GM12892 (cell line): ENCODE measurements around the gene ATRN. TPM values are rescaled to one million over a fixed set of nuclear protein-coding genes. Genes with fewer than 3 reads are reported as not detected.
A peak's percentile ranks its signal among the peaks of the same experiment; 100 is the strongest.
"Not testable (repeated sequence)": the region's sequence is repeated elsewhere in the genome, so short reads cannot be mapped to it uniquely, and the experiment has no call there.

Experiments
- DNase-seq: peaks from one replicate; pipeline ENCODE4 v3.0.0; 2011; ENCODE audit not compliant: insufficient read length
- FAIRE-seq: peaks from 2 replicates; lab custom pipeline; 2011; peaks lifted over from hg19 to GRCh38; lab: Jason Lieb, UNC
- POLR2A ChIP-seq: IDR thresholded peaks from 2 replicates; pipeline ENCODE4 v1.6.1; 2011; ENCODE audit warnings: low read depth, low read length, control low read depth
- POLR2AphosphoS5 ChIP-seq: IDR thresholded peaks from 2 replicates; pipeline ENCODE4 v1.6.1; 2011; ENCODE audit warnings: low read depth, low read length, control low read depth
- TAF1 ChIP-seq: IDR thresholded peaks from 2 replicates; pipeline ENCODE4 v1.6.1; 2011; ENCODE audit warnings: low read depth, mild to moderate bottlenecking, control low read depth, low read length, borderline replicate concordance
- polyA plus RNA-seq: library from polyadenylated mRNA; unstranded; fragments of >200 nt; gene quantifications from one replicate; pipeline ENCODE4 v1.2.1, GENCODE V29; 2012; ENCODE audit warnings: missing spikeins, inconsistent platforms; ENCODE audit not compliant: missing spikeins

ATRN gene
- polyA plus RNA-seq: 4.9 TPM

DNA sequence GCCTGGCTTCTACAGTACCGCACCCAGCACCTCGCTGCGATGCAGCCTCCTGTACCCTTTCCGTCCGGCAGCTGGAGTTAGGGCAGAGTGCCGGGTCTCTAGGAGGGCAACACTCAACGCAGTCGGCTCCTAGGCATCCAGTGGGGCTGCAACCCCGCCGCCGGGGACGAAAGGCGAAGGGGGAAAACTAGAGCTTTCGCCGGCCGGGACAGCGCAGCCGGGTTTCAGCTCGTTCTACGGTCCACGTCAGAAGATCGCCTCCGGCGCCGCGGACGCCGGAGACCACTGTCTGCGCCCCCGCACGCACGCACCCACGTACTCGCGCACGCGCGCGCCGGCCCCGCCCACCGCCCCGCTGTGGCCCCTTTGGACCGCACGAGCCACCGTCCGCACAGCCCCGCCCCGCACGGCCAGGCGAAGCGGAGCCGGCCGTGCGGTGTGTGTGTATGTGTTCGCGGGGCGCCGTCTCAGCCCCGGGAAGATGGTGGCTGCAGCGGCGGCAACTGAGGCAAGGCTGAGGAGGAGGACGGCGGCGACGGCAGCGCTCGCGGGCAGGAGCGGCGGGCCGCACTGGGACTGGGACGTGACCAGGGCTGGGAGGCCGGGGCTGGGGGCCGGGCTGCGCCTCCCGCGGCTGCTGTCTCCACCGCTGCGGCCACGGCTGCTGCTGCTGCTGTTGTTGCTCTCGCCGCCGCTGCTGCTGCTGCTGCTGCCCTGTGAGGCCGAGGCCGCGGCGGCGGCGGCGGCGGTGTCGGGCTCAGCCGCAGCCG lies at the start of gene ATRN:
Gene ATRN (plus strand): TSS at position 392 of the 770 bp plus-strand sequence. CDS start 90 bp downstream, at position 482.
- TF ChIP-seq POLR2A: peak; percentile 80
- TF ChIP-seq TAF1: no peak; the same call in 1 of the 2 replicates
- TF ChIP-seq POLR2AphosphoS5: peak; percentile 71
- peak; percentile 100 for FAIRE-seq
- peak; percentile 91 for DNase-seq

DNA sequence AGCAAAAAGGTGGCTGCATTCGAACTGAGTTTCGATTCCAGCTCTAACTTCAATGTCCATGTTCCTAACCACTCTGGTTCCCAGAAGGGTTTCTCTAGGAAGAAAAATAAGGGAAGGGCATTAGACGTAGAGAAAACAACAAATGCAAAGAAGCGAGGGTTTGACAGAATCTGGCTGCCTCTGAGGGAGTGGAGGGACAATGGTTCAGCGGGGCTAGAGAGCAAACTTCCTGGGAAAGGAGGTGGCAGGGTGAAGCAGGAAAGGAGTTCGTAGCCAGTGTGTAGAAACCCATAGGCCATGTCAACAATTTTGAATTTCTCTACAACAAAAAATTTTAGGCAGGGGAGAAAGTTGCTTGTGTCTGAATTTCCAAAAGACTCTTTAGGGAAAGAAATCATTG lies 48.8 kb upstream of the ATRN start:
- FAIRE-seq (no peak), DNase-seq (no peak)
- TF ChIP-seq TAF1 (no peak), POLR2A (no peak)

DNA sequence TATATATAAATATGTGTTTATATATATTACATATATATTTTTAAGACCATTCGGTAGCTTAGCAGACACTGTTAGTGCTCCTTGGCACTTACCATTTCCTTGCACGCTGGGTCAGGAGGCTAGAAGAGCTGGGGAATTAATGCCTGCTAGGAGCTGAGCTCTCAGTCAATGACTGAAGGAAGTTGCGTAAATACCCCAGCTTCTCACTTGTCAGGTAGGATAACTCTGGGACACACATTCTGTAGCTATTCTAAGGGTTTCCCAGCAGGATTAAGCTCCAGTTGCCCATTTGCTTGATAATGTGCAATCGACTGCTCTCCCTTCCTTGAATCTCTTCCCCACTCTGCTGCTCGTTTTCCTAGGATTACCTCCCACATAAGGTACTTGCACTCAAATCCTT lies 47.7 kb upstream of the ATRN start:
- FAIRE-seq (no peak), DNase-seq (no peak)
- no peak for TF ChIP-seq POLR2AphosphoS5
- no peak for TF ChIP-seq TAF1
- no peak for TF ChIP-seq POLR2A

DNA sequence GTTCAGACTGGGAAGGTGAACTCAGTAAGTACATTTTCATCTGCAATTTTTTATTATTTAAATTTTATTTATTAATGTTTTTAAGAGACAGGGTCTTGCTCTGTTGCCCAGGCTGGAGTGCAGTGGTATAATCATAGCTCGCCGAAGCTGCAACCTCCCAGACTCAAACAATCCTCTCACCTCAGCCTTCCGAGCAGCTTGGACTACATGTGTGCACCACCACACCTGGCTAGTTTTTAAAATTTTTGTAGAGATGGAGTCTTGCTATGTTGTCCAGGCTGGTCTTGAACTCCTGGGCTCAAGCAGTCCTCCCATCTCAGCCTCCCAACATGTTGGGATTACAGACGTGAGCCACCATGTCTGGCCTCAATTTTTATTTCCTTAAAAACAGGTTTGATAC lies 44.1 kb upstream of the ATRN start:
- not testable (repeated sequence) for FAIRE-seq, DNase-seq

DNA sequence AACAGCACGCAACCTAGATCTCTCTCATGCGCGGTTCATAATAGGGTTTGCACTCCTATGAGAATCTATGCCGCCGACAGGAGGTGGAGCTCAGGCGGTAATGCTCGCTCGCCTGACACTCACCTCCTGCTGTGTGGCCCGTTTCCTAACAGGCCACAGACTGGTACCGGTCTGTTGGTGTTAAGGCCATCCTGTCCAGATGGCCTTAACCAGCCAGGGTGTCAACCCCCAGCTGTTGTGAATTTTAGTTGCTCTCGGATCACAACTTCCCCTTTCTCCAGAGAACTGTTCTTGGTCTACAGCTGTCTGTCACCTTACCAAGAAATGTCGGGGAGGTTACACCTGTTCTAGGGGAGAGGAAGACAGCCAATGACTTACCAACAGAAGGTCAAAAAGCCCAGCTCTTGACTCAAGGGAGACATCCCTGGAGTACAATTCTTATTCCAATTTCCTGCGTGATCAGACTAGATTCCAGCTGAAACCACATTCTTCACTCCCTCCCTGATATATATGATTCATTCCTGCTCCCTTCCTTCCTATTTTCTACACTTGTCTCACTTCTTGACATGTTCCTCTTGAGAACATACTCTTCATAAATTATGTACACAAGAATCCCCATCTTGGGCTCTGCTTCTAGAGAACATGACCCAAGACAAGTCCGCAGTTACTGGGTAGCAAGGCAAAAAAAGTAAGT lies 40.3 kb upstream of the ATRN start:
- TF ChIP-seq POLR2AphosphoS5: no peak
- no peak for TF ChIP-seq TAF1
- TF ChIP-seq POLR2A: no peak
- FAIRE-seq (peak; percentile 42), DNase-seq (peak; percentile 31)

DNA sequence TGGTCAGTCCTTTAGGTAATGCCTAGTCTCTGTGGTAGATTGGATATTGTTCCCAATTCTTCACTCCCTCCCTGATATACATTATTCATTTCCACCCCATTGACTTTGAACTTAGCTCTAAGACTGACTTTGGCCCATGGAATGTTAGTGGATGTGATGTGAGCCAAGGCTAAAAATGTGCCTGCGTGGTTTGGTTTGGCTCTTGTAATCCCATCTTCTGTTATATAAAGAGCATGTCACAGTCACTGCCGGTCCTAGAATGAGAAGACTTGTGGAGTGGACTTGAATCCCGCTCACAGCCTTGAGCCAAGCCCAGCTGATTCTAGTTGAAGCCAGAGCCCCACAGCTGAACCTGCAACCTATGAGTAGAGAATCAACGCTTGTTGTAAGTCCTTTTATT lies 39.7 kb upstream of the ATRN start:
- DNase-seq: no peak
- TF ChIP-seq POLR2A (no peak), TAF1 (no peak), POLR2AphosphoS5 (no peak)
- no peak for FAIRE-seq

DNA sequence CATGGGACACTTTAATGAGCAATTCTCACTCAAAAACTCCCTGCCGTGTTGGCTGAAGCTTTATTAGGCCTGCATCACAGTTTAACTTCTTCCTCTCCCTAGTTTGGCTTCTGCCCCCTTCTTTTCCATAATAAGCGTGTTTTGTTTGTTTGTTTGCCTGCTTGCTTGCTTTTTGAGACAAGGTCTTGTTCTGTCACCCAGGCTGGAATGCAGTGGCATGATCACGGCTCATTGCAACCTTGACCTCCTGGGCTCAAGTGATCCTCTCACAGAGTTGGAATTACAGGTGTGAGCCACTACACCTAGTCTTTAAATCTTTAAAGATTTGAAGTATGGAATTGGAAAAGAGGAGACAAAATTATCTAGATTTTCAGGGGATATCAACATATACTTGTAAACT lies 38.0 kb upstream of the ATRN start:
- TF ChIP-seq TAF1 (no peak), POLR2AphosphoS5 (no peak), POLR2A (no peak)
- FAIRE-seq (no peak), DNase-seq (no peak)

DNA sequence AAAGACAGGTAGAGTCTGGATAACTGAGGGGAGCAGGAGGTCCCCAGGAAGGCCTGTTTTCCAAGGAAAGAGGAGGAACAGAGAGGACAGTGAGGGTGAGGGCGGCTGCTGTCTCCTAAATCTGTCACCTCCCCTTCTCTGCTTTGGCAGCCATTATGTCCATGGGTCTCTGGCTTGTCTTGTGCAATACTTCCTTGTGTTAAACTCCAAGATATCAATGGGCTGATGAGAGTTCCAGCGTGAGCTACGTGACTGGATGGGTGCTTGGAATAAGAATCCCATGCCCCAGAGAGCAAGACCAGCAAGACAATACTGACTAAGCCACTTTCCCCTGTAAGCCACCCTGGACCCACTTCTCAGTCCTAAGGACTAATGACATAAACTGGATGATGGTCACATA lies 37.1 kb upstream of the ATRN start:
- TF ChIP-seq POLR2A (no peak), TAF1 (no peak), POLR2AphosphoS5 (no peak)
- no peak for FAIRE-seq

DNA sequence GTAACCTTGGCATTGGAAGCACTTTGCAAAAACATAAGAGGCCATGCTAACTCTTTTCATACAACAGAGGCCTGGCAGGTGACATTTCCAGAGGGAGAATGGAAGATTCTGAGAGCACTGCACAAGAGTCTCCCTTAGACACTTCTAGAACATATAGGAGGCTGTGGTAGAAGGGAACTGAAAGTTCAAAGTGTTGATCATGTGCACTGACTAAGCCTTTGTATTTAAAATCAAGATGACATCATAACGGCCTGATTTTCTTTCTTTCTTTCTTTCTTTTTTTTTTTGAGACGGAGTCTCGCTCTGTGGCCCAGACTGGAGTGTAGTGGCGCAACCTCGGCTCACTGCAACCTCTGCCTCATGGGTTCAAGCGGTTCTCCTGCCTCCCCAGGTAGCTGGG lies 36.6 kb upstream of the ATRN start:
- no peak for DNase-seq
- no peak for FAIRE-seq
- TF ChIP-seq POLR2AphosphoS5 (no peak), POLR2A (no peak), TAF1 (no peak)

More for the DNA sequence above, 37.1 kb upstream of the ATRN start:
- DNase-seq: no peak

DNA sequence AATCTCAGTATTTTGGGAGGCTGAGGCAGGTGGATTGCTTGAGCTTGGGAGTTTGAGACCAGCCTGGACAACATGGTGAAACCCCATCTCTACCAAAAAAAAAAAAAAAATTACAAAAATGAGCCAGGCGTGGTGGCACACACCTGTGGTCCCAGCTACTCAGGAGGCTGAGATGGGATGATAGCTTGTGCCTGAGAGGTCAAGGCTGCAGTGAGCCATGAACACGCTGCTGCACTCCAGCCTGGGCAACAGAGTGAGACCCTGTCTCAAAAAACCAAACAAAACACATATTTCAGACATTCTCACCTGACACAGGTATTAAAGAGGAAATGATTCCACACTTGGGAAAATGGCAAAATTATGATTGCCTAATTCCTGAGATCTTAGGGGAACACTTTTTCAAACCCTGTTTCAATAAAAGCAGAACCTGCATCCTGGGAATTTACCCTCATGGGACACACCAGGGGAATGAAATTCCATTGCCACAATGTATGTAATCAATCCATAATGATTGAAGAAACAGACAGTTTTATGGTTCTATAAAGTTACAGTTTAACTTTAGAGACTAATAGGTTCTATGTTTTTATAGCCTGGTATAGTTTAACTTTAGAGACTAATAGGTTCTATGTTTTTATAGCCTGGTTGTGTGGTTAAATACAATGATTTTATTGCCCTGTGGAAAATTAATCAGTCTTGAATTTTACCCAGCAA lies 33.8 kb upstream of the ATRN start:
- FAIRE-seq (no peak), DNase-seq (no peak)
- TF ChIP-seq TAF1 (no peak), POLR2A (no peak), POLR2AphosphoS5 (no peak)

DNA sequence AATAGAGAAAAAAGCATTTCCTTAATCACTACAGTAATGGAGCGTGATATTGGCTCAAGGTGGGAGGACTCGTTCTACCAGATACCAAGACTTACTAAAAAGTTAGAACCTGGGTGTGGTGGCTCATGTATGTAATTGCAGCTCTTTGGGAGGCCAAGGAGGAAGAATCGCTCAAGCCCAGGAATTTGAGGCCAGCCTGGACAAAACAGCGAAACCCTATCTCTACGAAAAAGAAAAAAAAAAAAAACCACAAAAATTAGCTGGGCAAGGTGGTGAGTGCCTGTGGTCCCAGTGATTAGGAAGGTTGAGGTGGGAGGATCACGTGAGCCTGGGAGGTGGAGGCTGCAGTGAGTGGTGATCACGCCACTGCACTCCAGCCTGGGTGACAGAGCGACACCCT lies 24.0 kb upstream of the ATRN start:
- DNase-seq: no peak
- no peak for TF ChIP-seq POLR2A
- no peak for TF ChIP-seq TAF1
- TF ChIP-seq POLR2AphosphoS5: no peak
- FAIRE-seq: no peak
